GM12878 (cell line): ENCODE measurements around the gene NSG2.

ENCODE experiments used
- KDM1A ChIP-seq: fragments of 200-600 bp; sonication (generic); IDR thresholded peaks from 2 replicates; pipeline ENCODE4 v1.6.1; 2016; ENCODE audit warnings: borderline replicate concordance
- TF ChIP-seq, protein P1 (sequence below), 3 experiments: IDR thresholded peaks in 2 of 3; conservative IDR thresholded peaks in 1 of 3; 2 replicates each; pipeline ENCODE4 v1.5.1; 2011; ENCODE audit warnings: low read depth in 3 of 3, low read length in 3 of 3, mild to moderate bottlenecking in 3 of 3, control low read depth in 2 of 3, moderate library complexity in 2 of 3, inconsistent platforms in 1 of 3, mixed read lengths in 1 of 3; ENCODE audit not compliant: control insufficient read depth in 2 of 3, insufficient read depth in 1 of 3; ENCODE audit errors: extremely low read depth in 1 of 3
- TF ChIP-seq, protein P2 (sequence below): IDR thresholded peaks from 2 replicates; pipeline ENCODE4 v1.6.1; 2012; ENCODE audit warnings: low read depth, low read length, improper control_type of control experiment

DNA sequence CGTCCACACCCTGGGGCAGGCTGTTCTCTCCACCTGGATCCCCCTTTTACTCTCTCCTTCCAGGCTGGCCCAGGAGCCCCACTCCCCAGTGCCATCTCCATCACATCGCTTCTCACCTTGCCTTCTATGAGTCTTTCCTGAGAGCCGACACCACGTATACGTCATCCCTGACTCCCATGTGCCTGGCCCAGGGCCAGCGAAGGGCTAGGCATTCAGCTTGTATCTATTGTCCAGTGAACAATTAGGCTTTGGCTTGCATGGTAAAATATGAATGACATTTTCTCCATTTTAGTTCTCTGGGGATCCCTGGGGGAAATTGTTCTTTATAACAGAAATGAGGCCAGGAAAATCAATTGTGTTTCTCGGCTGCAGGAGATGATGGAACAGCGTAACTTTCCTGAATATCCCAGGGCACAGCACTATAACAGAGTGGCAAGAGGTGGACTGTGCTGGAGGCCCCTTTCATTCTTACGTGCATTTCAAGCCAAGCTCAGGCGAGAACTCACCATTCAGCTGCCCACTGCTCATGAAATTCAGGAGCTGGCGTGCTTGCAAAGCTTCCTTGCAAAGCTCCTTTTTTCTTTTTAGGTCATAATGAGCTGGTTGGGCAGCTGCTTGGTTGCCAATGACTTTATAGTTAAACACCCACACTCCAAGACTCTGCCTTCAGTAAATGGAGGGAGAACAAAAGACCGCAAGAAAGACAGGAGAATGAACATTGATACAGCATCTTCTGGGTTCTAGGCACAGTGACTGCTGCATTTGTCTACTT, 37.7 kb downstream of the NSG2 start:
- TF ChIP-seq, protein P1, sequence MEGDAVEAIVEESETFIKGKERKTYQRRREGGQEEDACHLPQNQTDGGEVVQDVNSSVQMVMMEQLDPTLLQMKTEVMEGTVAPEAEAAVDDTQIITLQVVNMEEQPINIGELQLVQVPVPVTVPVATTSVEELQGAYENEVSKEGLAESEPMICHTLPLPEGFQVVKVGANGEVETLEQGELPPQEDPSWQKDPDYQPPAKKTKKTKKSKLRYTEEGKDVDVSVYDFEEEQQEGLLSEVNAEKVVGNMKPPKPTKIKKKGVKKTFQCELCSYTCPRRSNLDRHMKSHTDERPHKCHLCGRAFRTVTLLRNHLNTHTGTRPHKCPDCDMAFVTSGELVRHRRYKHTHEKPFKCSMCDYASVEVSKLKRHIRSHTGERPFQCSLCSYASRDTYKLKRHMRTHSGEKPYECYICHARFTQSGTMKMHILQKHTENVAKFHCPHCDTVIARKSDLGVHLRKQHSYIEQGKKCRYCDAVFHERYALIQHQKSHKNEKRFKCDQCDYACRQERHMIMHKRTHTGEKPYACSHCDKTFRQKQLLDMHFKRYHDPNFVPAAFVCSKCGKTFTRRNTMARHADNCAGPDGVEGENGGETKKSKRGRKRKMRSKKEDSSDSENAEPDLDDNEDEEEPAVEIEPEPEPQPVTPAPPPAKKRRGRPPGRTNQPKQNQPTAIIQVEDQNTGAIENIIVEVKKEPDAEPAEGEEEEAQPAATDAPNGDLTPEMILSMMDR (IDR thresholded peaks at IDR 0.05 in 2 of 3, conservative IDR thresholded peaks at IDR 0.05 in 1 of 3; ENCODE audit: control insufficient read depth in 2 of 3, extremely low read depth in 1 of 3, insufficient read depth in 1 of 3, low read depth in 3 of 3, low read length in 3 of 3) = no peak
- no peak for TF ChIP-seq KDM1A
- TF ChIP-seq, protein P2, sequence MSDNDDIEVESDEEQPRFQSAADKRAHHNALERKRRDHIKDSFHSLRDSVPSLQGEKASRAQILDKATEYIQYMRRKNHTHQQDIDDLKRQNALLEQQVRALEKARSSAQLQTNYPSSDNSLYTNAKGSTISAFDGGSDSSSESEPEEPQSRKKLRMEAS = no peak
